ENCODE data around the gene PIMREG.
A peak's percentile ranks its signal among the peaks of the same experiment; 100 is the strongest.

Gene PIMREG

DNA sequence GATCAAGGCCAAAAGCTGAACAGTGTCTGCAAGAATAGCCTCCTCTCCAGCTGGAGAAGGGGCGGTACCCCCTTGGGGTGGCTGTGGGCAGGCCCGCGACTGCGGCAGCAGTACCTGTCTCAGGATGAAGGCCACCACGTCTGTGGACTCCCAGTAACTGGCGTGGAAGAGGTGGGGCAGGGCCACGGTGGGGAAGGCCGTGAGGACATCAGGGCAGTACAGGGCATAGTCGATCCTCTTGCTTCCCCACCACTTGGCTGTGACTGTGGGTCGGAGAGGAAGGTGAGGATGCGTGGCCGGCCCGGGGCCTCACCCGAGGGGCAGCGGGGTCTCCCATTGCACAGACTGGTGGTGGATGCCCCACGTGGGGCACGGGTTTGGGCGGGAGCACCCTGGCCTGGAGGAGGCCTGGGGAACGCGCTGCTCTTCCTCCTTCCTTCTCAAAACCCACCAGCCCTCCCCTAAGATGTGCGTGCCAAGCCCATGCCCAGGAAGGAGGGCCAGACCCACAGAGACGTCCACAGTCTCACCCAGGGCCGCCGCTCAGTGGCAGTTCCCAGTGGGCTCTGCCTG is 26.0 kb downstream of the PIMREG start:
- DNase-seq (ENCODE audit: low read depth): no peak
- TF ChIP-seq, protein P1, sequence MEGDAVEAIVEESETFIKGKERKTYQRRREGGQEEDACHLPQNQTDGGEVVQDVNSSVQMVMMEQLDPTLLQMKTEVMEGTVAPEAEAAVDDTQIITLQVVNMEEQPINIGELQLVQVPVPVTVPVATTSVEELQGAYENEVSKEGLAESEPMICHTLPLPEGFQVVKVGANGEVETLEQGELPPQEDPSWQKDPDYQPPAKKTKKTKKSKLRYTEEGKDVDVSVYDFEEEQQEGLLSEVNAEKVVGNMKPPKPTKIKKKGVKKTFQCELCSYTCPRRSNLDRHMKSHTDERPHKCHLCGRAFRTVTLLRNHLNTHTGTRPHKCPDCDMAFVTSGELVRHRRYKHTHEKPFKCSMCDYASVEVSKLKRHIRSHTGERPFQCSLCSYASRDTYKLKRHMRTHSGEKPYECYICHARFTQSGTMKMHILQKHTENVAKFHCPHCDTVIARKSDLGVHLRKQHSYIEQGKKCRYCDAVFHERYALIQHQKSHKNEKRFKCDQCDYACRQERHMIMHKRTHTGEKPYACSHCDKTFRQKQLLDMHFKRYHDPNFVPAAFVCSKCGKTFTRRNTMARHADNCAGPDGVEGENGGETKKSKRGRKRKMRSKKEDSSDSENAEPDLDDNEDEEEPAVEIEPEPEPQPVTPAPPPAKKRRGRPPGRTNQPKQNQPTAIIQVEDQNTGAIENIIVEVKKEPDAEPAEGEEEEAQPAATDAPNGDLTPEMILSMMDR (conservative IDR thresholded peaks at IDR 0.05; ENCODE audit: low read length): no peak
- no peak overlapping the region for H3K4me3 ChIP-seq (ENCODE audit: low read length)

DNA sequence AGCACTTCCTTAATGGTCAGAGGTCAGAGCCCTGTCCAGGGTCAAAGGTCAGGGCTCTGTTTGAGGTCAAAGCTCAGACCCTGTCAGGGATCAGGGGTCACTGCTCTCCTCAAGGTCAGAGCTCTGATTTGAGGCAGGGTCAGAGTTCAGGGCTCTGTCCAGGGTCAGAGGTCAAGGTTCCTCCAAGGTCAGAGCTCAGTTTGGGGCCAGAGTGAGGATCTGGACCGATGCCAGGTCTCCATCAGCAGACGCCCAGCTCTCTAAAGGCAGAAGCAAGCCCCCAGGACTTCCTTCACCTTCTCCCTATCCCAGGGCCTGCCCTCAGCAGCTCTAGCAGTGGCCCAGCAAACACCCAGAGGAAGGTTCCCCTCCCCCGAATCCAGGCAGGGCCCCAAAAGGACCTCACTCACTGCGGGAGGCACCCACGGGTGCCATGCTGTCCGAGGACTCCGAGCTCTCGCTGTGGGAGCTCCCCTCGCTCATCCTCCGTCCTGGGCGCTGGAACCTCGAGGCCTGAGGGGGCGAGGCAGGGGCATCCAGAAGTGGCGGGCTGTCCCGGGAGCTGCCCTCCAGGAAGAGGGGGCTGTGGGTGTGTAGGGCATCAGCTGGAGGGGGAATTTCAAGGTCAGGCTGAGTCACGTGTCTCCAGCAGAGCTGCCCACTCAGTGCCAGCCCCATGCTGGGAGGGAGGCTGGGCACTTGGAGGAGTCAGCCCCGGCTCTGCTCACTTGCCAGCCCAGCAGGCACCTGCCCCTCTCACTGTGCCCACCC is 26.7 kb downstream of the PIMREG start:
- TF ChIP-seq, protein P1 (conservative IDR thresholded peaks at IDR 0.05; ENCODE audit: low read length): no peak
- H3K4me3 ChIP-seq (ENCODE audit: low read length): no peak overlapping the region
- DNase-seq (ENCODE audit: low read depth): no peak

DNA sequence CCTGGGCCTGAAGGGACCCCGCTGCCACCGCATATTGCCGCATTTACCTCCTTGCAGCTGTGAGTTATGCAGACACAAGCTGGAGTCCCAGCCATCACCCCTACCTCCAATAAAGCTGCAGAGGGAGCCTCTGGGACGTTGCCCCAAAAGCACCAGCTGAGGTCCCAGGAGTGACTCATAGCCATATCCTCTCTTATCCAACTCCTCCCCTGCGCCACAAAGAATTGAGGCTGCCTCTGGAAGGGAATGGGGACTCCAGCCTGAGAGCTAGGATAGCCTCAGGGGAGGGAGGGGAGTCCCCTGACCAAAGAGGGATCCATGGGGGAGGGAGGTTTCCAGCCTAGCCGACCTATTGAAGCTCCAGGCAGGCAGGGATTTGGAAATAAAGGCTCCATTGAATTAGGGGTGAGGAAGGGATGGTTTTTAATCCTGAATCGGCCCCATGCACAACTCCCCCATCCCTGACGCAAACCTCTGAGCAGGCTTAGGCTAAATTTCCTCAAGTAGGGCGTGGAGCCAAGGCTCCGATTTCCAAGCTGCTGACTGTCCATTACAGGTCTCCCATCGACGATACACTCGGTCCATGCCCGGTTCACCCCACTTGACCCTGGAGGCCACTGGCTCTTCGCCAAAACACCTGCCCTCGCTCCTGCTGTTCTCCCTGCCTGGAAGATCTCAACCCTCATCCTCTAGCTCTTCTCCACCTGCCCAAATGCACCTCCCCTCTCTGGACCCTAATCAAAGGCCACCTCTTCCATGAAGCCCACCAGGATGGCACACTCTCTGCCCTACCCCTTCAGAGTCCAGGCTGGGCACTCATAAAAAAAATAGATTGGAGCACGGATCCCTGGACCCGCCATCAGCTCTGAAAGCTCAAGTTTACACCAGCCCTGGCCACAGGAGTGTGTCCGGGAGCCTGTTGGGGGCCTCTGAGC is 27.5 kb downstream of the PIMREG start:
- peak; percentile 50 for DNase-seq (ENCODE audit: low read depth)
- TF ChIP-seq, protein P1 (conservative IDR thresholded peaks at IDR 0.05; ENCODE audit: low read length): peak; percentile 12; the same call in 1 of the 2 replicates
- no peak overlapping the region for H3K4me3 ChIP-seq (ENCODE audit: low read length)

DNA sequence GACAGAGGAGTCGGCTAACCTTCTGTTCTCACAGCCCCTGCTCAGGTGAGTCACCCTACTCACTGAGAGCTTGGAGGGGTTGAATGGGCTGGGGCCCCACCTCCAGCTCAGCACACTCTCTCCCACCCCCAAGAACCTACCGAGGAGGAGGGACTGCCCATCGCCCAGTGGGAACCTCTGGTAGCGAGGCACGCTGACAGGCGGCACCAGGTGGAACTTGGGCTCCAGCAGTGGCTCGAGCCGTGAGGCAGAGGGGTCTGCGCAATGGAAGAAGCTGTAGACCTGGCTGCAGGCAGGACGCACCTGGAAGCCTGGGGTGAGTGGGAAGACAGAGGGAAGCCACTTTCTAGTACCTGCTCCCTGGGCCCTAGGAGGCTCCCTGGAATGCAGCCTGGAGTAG is 28.3 kb downstream of the PIMREG start:
- no peak overlapping the region for H3K4me3 ChIP-seq (ENCODE audit: low read length)
- no peak for DNase-seq (ENCODE audit: low read depth)
- TF ChIP-seq, protein P1 (conservative IDR thresholded peaks at IDR 0.05; ENCODE audit: low read length): no peak

DNA sequence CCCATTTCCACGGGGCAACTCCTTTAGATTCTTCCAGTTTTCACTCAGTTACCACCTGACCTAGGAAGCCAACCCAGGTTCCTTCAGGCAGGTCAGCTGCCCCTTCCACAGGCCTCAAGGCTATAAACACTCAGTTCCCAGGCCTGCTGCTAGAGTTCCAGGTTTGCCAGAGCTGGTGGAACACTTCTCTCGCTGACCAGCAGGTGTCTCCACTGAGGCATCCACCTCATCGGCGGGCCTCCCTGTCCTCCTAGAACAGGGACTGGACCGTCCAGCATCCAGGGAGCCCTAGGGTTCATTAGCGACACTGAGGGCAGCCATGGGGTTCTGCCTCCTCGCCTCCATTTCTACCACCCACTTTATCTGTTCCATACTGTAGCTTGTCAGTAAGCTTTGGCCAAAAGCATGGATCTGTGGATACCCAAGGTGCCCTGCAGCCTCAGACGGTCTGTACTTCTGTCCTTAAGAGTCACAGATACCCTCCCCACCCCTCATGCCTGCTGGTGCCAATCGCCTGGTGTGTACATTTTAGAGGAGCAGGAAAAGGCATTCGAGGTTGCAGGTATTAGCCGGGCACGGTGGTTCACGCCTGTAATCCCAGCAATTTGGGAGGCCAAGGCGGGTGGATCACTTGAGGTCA is 29.0 kb downstream of the PIMREG start:
- H3K4me3 ChIP-seq (ENCODE audit: low read length): no peak overlapping the region
- TF ChIP-seq, protein P1 (conservative IDR thresholded peaks at IDR 0.05; ENCODE audit: low read length): peak; percentile 97
- peak; percentile 61 for DNase-seq (ENCODE audit: low read depth)

DNA sequence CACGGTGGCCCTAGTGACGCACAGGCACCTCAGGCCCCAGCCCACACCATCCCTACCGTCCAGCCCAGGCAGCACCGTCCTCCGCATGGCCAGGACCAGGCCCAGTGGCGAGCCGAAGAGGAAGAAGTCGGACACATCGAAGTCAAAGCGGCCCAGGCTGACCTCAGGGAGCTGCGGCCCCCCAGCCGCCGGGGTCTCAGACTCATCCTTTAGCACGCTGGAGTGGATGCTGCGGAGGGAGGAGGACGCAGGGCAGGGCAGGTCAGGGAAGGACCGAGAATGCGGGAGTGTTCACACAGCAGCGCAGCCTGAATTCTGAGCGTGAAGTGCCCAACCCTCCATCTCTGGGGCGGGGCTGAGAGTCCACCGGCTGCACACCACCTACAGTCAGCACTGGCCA is 30.1 kb downstream of the PIMREG start:
- TF ChIP-seq, protein P1 (conservative IDR thresholded peaks at IDR 0.05; ENCODE audit: low read length): no peak
- no peak overlapping the region for H3K4me3 ChIP-seq (ENCODE audit: low read length)
- DNase-seq (ENCODE audit: low read depth): no peak
